Activated naive CD8-positive, alpha-beta T cell treated with anti-CD3 and anti-CD28 coated beads, Interleukin-2, amount 10 ng/mL, durations not matched to agents 7 days and 5 days (primary cell): ENCODE measurements around the gene POU3F2. TPM values are rescaled to one million over a fixed set of nuclear protein-coding genes. Genes with fewer than 3 reads are reported as not detected.

Source experiments
- ATAC-seq: fragments of 150-1000 bp; cut with Tn5 transposase; one replicate; pipeline ENCODE4 v1.10.0; 2021; ENCODE audit warnings: low read depth, moderate library complexity
- POLR2A ChIA-PET: fragments of 350-600 bp; sonication (Branson Sonifier 250); formaldehyde crosslinking; loops from one replicate; lab custom pipeline; 2021; ENCODE audit warnings: antibody characterized with exemption; lab: Charles Lee
- DNase-seq: peaks from one replicate; pipeline ENCODE4 v3.0.0; 2021
- H3K27ac Mint-ChIP-seq: one replicate; pipeline ENCODE4 v1.8.0; 2022; ENCODE audit warnings: mild to moderate bottlenecking, mixed read lengths
- H3K27me3 Mint-ChIP-seq: one replicate; pipeline ENCODE4 v1.8.0; 2022; ENCODE audit warnings: mild to moderate bottlenecking, moderate library complexity, mixed read lengths
- H3K36me3 Mint-ChIP-seq: one replicate; pipeline ENCODE4 v1.8.0; 2021; ENCODE audit warnings: mild to moderate bottlenecking, mixed read lengths
- H3K4me1 Mint-ChIP-seq: one replicate; pipeline ENCODE4 v1.8.0; 2021; ENCODE audit warnings: mixed read lengths
- H3K4me3 Mint-ChIP-seq: one replicate; pipeline ENCODE4 v1.8.0; 2022; ENCODE audit warnings: mild to moderate bottlenecking, moderate library complexity, mixed read lengths
- H3K9me3 Mint-ChIP-seq: one replicate; pipeline ENCODE4 v1.8.0; 2021; ENCODE audit warnings: mixed read lengths
- total RNA-seq, 2 experiments: library from RNA; stranded (reverse); gene quantifications; one replicate each; pipeline ENCODE4 v1.2.3, GENCODE V29; 2021

The POU3F2 gene
- total RNA-seq, 2 experiments from 2014 or later = not detected

DNA sequence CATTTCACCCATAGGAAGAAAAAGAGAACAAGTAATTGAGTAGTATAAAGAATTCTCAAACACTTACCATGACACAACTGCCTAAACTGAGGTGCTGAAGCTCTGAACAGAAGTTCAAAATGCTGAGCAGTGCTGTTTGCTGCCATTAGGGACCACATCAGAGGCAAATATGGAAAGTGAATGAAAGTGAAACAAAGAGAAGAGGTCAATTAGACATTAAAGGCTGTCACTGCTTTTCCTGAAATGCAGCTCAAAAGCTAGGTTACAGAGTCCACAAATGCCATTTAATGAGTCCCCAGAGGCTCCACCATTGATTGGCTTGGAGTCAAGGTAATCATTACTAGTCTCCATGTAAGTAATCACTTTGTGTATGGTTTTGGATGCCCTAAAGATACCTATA lies 46.1 kb downstream of the POU3F2 start:
- ATAC-seq (peak; percentile 88), DNase-seq (no peak)
- Mint-ChIP-seq H3K4me1 (peaks cover 7% of the 10 kb centered on the region), H3K36me3 (peaks cover 23% of the 10 kb centered on the region), H3K27ac (peak overlapping the region; percentile 7), H3K9me3 (no peaks in the 10 kb centered on the region), H3K27me3 (no peaks in the 10 kb centered on the region), H3K4me3 (peak overlapping the region; percentile 6)
- POLR2A ChIA-PET = no interaction called here

DNA sequence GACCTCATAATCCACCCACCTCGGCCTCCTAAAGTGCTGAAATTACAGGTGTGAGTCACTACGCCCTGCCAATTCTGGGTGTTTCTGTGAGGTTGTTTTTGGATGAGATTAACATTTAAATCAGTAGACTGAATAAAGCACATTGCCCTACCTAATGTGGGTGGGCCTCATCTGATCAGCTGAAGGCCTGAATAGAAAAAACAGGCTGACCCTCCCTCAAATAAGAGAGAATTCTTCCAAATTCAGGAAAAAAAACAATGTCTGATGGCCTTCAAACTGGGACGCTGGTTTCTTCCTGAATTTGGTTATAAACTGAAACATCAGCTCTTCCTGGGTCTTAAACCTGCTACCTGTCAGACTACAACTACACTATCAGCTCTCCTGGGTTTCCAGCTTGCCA lies 51.0 kb downstream of the POU3F2 start:
- ATAC-seq = no peak
- no peak overlapping the region for H3K4me3 Mint-ChIP-seq
- peaks cover 14% of the 10 kb centered on the region for H3K36me3 Mint-ChIP-seq
- no peak for DNase-seq
- no peaks in the 10 kb centered on the region for H3K27me3 Mint-ChIP-seq
- POLR2A ChIA-PET = no interaction called here
- peaks cover 5% of the 10 kb centered on the region for H3K4me1 Mint-ChIP-seq
- no peaks in the 10 kb centered on the region for H3K9me3 Mint-ChIP-seq
- no peak overlapping the region for H3K27ac Mint-ChIP-seq

DNA sequence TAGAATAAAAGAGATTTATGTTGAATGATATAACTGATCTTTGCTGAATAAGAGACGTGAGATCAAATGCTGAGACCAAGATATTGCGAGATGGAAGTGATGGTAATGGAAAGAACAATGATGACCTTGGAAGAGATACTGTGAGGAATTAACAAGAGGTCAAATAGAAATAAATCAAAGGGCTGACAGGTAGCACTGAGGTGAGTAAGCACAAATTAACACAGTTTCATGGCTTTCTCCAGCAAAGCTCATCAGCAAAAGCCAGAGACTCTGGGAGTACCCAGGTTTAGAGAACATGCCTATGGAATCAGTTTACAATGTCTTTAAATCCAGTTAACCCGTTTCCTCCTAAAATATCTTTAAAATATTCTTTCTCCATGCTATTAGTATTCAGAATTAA lies 53.3 kb downstream of the POU3F2 start:
- H3K36me3 Mint-ChIP-seq = peaks cover 11% of the 10 kb centered on the region

More for the DNA sequence above, 53.3 kb downstream of the POU3F2 start:
- Mint-ChIP-seq H3K4me1 (no peaks in the 10 kb centered on the region), H3K27ac (no peak overlapping the region), H3K4me3 (no peak overlapping the region), H3K27me3 (no peaks in the 10 kb centered on the region), H3K9me3 (no peaks in the 10 kb centered on the region)
- no peak for DNase-seq
- POLR2A ChIA-PET = no interaction called here
- no peak for ATAC-seq

Other genes with a start within 250 kb of the POU3F2 start
- 10 to 100 TPM; 12.5 to 15.4 TPM for gene FBXL4, start 113.4 kb downstream of the POU3F2 start, total RNA-seq